ENCODE measurements around the gene RSAD1.

Gene RSAD1

DNA sequence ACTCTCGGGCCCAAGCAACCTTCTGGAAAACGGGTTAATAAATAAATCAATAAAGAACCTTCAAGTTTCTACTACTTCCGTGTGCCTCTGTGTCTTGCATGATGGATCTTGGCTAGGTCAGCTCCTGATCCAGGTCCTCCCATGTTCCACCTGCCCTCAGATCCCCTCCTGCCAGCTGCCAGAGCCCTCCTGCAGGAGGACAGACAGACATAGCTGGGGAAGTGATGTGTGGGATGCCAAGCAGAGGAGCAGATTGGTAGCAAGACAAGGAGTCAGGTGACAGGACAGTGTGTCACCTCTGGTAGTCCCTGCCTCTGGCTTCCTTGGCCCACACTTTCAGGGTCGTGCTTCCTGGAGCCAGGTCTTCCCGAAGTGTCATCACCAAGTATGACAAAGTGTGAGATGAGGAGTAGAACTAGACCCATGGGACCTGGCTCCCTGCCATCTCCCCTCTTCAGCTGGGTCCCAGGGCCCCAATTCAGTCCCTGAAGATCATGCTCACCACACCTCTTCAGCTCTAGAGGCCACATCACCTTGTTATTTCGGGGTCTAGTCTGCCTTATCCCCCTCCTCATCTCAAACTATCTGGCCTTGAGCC is 52.9 kb downstream of the RSAD1 start:
- Histone ChIP-seq H3K4me2 (ENCODE audit: low read length) (peak overlapping the region; percentile 7), H3K9me3 (ENCODE audit: control insufficient read depth, low read length) (no peaks in the 10 kb centered on the region), H3K27me3 (ENCODE audit: control insufficient read depth, insufficient read depth, low read length) (no peaks in the 10 kb centered on the region), H3K79me2 (peaks cover 14% of the 10 kb centered on the region), H3K4me1 (peaks cover 29% of the 10 kb centered on the region), H3K4me3 (ENCODE audit: low read depth, low read length) (no peak overlapping the region), H3K9ac (no peak overlapping the region), H3K36me3 (ENCODE audit: control insufficient read depth, insufficient read depth, low read length) (no peaks in the 10 kb centered on the region), H3K27ac (peak overlapping the region; percentile 97), H2AFZ (peak overlapping the region; percentile 73)
- TF ChIP-seq, protein P1, sequence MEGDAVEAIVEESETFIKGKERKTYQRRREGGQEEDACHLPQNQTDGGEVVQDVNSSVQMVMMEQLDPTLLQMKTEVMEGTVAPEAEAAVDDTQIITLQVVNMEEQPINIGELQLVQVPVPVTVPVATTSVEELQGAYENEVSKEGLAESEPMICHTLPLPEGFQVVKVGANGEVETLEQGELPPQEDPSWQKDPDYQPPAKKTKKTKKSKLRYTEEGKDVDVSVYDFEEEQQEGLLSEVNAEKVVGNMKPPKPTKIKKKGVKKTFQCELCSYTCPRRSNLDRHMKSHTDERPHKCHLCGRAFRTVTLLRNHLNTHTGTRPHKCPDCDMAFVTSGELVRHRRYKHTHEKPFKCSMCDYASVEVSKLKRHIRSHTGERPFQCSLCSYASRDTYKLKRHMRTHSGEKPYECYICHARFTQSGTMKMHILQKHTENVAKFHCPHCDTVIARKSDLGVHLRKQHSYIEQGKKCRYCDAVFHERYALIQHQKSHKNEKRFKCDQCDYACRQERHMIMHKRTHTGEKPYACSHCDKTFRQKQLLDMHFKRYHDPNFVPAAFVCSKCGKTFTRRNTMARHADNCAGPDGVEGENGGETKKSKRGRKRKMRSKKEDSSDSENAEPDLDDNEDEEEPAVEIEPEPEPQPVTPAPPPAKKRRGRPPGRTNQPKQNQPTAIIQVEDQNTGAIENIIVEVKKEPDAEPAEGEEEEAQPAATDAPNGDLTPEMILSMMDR (IDR thresholded peaks at IDR 0.05), result no peak

DNA sequence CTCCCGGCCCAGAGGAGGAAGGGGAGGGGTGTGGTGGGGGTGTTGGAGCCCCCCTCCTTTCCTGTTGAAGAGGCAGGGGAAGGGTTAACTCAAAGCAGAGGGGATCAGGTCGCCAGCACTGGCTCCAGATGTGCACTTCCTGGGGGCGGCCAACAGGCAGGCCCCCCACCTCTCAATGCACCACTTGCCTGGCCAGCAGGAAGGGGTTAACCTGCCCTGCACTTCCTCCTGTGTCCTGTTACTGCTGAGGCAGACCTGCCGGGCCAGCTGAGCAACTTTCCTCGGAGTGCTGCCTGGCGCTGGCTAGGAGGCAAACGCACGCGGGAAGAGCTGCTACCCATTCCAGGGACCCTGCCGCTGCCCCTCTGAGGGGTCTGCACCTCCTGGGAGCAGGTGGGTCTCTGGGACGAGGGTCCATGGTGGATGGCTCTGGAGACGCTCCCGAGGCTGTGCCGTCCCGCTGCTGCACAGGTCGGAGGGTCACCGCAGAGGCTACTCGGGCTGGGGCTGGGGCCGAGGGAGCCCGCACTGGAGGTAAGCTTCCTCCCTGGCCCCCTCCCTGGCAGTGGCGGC is 53.9 kb downstream of the RSAD1 start, which contains the start of gene EPN3:
Gene EPN3 (plus strand): TSS at position 284 of the 573 bp plus-strand sequence. CDS start 3,822 bp downstream, outside the sequence.
- H3K36me3 ChIP-seq (ENCODE audit: control insufficient read depth, insufficient read depth, low read length), result no peaks in the 10 kb centered on the region
- no peaks in the 10 kb centered on the region for H3K27me3 ChIP-seq (ENCODE audit: control insufficient read depth, insufficient read depth, low read length)
- TF ChIP-seq, protein P1 (IDR thresholded peaks at IDR 0.05), result peak; percentile 12
- H3K9me3 ChIP-seq (ENCODE audit: control insufficient read depth, low read length), result no peaks in the 10 kb centered on the region
- H2AFZ ChIP-seq, result peak within 1 kb of the TSS; percentile 73
- H3K79me2 ChIP-seq, result peaks cover 25% of the 10 kb centered on the region
- peak within 1 kb of the TSS; percentile 97 for H3K9ac ChIP-seq
- H3K27ac ChIP-seq, result peak within 1 kb of the TSS; percentile 97
- peak within 1 kb of the TSS; percentile 89 for H3K4me3 ChIP-seq (ENCODE audit: low read depth, low read length)
- peak within 1 kb of the TSS; percentile 92 for H3K4me2 ChIP-seq (ENCODE audit: low read length)
- H3K4me1 ChIP-seq, result peaks cover 31% of the 10 kb centered on the region

DNA sequence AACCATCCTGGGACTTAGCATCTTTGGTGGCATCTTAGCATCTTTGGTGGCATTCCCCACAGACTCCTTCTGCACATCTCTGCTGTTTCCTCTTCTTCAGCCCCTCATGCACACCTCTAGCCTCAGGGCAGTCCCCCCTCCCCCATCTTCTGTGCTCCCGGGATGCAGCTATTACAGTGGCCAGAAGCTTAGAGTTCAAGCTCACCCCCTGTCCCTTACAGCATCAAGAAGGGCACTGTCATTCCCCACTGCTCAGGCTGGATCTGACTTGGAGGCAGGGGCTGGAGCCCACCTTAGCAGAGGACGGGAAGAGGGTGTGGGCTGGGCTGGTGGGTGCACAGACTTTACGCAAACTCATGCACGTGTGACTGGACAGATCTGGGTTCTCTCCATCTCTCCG is 54.5 kb downstream of the RSAD1 start:
- H3K9me3 ChIP-seq (ENCODE audit: control insufficient read depth, low read length), result no peaks in the 10 kb centered on the region
- peaks cover 31% of the 10 kb centered on the region for H3K79me2 ChIP-seq
- peak overlapping the region; percentile 89 for H3K4me3 ChIP-seq (ENCODE audit: low read depth, low read length)
- peaks cover 36% of the 10 kb centered on the region for H3K4me1 ChIP-seq
- H3K36me3 ChIP-seq (ENCODE audit: control insufficient read depth, insufficient read depth, low read length), result no peaks in the 10 kb centered on the region
- no peak overlapping the region for H2AFZ ChIP-seq
- peak overlapping the region; percentile 92 for H3K4me2 ChIP-seq (ENCODE audit: low read length)
- peak overlapping the region; percentile 97 for H3K27ac ChIP-seq
- TF ChIP-seq, protein P1 (IDR thresholded peaks at IDR 0.05), result no peak
- H3K9ac ChIP-seq, result peak overlapping the region; percentile 97
- no peaks in the 10 kb centered on the region for H3K27me3 ChIP-seq (ENCODE audit: control insufficient read depth, insufficient read depth, low read length)

DNA sequence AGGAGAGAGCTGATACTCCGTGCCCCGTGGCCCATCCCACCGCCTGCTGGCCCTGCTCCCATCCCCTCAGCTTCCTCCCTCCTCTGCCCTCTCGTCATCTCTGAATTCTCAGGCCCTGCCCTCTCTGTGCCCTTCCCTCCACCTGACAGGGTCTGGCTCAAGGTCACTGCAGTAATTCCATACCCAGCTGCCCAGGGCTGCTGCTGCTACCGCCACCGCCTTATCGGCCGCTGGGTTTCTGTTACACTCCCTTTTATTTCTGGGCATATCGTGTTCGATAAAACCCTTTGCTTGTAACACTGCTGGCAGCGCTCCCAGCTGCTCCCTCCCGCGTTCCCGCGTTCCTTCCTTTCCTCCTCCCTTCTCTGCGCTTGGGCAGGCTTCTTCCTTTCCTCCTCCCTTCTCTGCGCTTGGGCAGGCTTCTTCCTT is 55.1 kb downstream of the RSAD1 start:
- peak overlapping the region; percentile 97 for H3K9ac ChIP-seq
- H3K79me2 ChIP-seq, result peaks cover 32% of the 10 kb centered on the region
- H3K4me1 ChIP-seq, result peaks cover 41% of the 10 kb centered on the region
- peak overlapping the region; percentile 92 for H3K4me2 ChIP-seq (ENCODE audit: low read length)
- no peaks in the 10 kb centered on the region for H3K27me3 ChIP-seq (ENCODE audit: control insufficient read depth, insufficient read depth, low read length)
- TF ChIP-seq, protein P1 (IDR thresholded peaks at IDR 0.05), result no peak
- H2AFZ ChIP-seq, result peak overlapping the region; percentile 8
- peak overlapping the region; percentile 97 for H3K27ac ChIP-seq
- H3K9me3 ChIP-seq (ENCODE audit: control insufficient read depth, low read length), result no peaks in the 10 kb centered on the region
- H3K4me3 ChIP-seq (ENCODE audit: low read depth, low read length), result peak overlapping the region; percentile 89
- H3K36me3 ChIP-seq (ENCODE audit: control insufficient read depth, insufficient read depth, low read length), result no peaks in the 10 kb centered on the region

All from parathyroid adenoma (tissue), 2 donors.